ENCODE data around the gene ATAD5.
A peak's percentile ranks its signal among the peaks of the same experiment; 100 is the strongest.
"Not testable (repeated sequence)": the region's sequence is repeated elsewhere in the genome, so short reads cannot be mapped to it uniquely, and the experiment has no call there.

Gene ATAD5

DNA sequence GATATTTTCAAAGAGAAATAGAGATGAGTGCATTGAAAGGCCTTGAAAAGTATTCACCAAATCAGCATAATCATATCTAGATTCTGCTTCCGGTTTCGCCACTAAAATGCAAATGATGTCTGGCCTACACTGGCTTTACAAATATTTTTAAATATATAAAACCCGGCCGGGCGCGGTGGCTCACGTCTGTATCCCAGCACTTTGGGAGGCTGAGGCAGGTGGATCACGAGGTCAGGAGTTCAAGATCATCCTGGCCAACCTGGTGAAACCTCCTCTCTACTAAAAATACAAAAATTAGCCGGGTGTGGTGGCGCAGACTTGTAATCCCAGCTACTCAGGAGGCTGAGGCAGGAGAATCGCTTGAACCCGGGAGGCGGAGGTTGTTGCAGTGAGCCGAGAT is 8.8 kb upstream of the ATAD5 start:
- DNase-seq: not testable (repeated sequence)

DNA sequence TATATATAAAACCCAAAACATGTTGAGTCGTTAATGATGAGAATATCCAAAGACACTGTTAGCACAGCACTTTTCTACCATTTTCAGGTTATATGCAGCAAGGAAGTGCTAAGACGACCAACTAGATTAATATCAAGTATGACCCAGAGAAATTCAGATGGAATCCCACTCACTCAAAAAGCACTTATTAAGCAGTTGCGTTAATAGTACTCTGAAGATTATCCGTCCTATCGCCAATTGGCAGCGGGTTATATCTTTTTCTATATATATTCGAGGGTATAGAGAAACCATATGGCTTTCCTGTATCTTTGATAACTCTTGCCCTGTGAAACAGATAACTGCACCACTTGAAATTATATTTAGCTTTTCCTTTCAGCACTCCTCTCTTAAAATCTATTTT is 8.3 kb upstream of the ATAD5 start:
- DNase-seq: no peak

DNA sequence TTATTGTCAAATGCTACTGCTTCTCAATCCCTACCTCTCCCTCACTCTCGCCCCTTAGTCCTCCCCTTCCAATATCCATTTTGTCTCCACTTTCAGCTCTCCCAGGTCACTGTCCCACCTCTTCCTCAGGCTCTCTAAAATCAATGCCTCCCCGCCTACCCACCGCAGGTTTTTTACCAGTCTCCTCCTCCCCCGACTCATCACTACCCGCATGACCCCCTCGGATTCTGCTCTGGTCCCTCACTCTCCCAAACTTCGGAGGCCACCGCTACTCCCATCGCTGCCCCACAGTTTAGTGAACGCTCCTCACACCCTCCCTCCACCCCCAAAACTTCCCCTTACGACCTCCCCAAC is 7.8 kb upstream of the ATAD5 start:
- no peak for DNase-seq

DNA sequence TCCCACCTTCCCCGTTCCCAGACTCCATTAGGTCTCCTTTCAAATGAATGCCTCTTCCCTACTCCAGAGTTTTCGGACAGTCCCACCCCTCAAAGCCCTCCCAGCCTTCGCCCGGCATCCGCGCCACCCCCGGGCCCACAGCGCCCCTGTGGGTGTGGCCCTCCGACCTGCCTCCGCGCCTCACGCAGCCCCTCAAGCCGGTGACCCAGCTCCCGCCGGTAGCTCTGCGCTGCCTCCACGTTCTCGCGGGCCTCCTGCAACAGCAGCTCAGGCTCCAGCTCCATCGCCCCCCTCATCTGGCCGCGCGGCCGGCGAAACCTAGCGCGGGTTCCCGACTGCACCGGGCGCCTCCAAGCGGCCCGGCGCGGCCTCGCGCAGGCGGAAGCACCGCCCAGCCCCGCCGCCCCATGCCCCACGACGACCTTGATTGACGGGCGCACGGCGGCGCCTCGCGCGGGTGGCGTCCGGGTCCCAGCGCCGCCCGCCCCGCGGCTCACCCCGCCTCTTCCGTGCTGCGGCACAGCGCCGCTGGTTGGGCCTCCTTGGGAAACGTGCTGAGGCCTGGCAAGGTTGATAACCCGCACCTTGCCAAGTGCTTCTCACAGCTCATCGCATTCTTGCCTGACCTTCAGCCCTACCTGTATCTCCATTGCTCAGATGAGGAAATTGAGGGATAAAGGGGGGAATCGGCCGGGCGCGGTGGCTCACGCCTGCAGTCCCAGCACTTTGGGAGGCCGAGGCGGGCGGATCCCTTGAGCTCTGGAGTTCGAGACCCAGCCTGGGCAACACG is 7.2 kb upstream of the ATAD5 start, which contains the start of gene CRLF3:
Gene CRLF3, minus strand, starts transcription at position 337 of the 790 bp plus-strand sequence. Its CDS starts 41 bp downstream, at position 296.
- DNase-seq: peak; percentile 75 to 89

DNA sequence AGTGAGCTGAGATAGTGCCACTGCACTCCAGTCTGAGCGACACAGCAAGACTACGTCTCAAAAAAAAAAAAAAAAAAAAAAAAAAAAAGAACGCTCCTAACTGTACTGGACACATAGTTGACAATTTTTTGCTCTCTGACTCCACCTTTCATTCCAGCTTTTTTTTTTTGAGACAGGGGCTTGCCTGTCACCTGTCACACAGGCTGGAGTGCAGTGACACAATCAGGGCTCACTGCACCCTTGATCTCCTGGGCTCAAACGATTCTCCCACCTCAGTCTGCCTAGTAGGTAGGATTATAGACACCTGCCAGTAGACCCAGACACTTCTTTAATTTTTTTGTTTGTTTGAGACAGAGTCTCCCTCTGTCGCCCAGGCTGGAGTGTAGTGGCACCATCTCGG is 4.7 kb upstream of the ATAD5 start:
- no peak for DNase-seq

DNA sequence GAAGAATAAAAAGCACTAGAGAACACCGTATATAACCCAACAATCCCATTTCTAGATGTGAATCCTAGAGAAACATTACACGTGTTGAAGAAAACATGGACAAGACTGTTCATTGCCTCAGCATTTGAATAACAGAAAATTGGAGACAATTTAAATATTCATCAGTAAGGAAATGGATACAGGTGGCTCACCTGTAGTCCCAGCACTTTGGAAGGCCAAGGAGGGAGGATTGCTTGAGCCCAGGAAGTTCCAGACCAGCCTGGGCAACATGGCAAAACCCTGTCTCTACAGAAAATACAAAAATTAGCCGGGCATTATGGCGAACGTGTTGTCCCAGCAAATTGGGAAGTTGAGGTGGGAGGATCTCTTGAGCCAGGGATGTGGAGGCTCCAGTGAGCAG is 2.7 kb upstream of the ATAD5 start:
- no peak for DNase-seq

DNA sequence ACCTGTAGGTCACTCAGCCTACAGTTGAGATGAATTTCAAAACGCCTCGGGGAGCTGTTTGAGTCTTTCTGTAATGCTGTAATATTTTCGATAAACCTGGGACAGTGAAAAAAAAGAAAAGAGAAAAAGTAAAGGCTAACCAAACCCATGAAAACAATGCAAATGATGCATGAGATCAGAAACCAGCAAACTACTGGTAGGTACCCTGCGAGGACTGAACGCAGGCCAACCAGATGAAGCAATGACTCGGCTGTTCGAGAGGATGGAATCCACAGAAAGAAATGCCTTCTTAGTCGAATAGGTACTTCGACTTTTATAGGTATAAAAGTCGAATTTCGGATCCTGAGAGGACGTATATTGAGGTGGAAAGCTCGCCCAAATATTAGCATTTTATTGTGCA is 509 bp upstream of the ATAD5 start:
- DNase-seq: no peak

DNA sequence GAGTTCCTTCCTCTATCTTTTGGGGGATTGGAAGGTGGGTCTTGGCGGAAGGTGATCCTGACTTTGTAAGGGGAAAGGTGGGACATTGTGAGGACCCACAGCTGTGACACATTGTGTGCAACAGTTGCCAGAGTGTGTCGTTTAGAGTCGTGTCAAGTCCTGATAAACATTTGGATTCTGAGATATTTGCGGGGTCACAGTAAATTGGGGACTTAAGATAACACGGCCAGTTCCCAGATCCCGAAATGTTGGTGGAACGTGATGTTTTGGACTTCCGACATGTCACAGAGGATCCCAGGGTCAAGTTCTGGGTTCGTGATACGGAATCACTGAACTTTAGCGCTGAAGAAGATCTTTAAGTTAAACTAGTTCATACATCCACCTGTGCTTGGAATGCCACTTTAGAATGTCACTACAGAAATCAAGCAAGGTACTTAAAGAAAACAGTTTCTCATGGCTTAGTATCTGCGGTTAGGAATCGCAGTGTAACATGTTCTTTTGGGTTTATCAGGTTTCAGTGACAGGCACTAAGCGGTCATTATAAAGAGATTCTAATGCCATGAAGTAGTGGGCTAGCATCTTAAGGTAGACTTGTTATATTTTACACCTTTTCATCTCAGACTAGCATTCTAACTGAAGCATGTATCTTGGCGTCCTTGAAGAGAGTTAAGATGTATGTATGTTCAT is 815 bp downstream of the ATAD5 start:
- no peak for DNase-seq

DNA sequence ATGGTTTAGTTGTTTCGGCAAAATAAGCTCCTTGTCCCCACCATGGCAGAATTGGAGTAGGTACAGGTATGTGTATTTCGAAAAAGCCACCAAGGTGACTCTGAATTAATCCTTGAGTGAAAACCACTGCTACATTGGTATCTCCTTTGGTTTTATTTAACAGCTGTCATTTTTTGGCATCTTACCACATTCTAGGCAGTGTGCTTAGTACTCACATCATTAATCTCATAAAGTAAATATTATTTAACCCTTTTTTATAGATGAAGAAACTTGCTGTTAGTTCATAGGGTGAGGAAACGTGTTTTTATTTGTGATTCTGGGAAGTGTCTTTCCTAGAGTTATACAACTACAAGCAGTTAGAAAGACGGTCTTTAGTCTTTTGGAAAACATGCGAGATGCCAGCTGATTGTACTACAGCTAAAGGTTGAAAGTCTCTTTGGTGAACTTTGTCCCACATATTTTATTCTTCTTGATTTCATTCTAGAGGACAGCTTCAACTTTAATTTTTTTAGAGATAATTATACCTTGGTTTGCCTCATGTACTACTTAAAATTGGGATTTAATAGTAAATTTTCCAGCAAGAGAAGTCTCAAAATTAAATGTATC is 6.5 kb downstream of the ATAD5 start:
- DNase-seq: no peak

DNA sequence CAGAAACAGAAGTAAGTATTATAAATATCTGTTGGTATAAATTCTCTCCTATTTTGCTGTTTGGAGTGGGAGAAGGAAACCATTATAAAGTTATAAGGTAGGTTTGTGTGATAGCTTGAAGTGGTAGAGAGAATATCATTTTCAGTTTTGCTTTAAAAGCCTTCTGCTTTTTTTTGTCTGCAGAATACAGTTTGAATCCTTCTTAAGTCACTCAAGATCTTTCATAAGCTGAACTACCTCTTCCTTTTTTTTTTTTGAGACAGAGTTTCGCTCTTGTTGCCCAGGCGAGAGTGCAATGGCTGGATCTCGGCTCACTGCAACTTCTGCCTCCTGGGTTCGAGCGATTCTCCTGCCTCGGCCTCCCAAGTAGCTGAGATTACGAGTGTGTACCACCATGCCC is 9.0 kb downstream of the ATAD5 start:
- no peak for DNase-seq

DNA sequence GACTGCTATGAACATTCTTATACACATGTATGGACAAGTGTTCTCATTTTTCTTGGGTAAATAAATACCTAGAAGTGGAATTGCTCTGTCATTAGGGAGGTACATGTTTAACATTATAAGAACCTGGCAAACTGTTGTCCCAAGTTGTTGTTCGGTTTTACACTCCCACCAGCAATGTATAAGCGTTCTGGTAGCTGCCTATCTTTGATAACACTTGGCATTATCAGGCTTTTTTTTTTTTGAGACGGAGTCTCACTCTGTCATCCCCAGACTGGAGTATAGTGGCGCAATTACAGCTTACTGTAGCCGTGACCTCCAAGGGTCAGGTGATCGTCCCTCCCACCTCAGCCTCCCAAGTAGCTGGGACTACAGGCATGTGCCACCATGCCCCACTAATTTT is 16.3 kb downstream of the ATAD5 start:
- DNase-seq: no peak

DNA sequence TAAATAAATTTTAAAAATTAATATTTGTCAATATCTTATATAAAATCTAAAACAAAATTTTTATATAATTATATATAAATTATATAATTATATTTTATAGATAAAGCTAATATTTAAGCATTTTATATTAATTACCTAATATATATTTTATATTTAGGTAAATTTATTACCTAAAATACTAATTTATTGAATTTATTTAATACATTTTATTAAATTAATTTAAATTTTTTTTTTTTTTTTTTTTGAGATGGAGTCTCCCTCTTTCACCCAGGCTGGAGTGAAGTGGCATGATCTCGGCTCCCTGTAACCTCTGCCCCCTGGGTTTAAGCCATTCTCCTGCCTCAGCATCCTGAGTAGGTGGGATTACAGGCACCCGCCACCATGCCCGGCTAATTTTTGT is 22.4 kb downstream of the ATAD5 start:
- no peak for DNase-seq

DNA sequence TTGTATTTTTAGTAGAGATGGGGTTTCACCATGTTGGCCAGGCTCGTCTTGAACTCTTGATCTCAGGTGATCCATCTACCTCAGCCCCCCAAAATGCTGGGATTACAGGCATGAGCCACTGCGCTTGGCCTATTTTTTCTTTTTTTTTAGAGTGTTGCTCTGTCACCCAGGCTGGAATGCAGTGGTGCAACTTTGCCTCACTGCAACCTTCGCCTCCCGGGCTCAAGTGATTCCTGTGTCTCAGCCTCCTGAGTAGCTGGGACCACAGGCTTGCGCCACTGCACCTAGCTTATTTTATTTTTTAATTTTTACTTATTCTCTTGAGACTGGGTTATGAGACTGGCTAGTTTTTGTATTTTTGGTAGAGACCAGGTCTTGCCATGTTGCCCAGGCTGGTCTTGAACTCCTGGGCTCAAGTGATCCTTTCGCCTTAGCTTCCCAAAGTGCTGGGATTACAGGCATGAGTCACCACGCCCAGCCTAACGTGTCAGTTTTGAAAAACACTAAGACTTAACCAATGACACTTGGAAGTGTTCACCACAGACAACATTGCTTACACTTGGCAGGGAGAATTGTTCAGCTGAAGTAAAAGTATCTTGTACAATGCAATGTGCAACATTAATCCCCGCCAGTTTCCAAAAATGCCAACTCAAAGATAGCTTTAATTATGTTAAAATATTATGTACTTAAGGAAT is 26.9 kb downstream of the ATAD5 start:
- DNase-seq: no peak

DNA sequence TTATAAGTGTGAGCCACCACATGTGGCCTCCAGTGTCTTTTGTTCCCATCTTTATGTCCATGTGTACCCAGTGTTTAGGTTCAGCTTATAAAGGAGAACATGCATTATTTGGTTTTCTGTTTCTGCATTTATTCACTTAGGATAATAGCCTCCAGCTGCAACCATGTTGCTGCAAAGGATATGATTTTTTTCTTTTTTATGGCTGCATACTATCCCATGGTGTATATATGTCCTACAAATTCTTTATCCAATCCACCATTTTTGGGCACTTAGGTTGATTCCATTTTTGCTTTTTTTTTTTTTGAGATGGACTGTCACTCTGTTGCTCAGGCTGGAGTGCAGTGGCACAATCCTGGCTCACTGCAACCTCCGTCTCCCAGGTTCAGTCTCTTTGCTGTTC is 32.9 kb downstream of the ATAD5 start:
- DNase-seq: no peak

DNA sequence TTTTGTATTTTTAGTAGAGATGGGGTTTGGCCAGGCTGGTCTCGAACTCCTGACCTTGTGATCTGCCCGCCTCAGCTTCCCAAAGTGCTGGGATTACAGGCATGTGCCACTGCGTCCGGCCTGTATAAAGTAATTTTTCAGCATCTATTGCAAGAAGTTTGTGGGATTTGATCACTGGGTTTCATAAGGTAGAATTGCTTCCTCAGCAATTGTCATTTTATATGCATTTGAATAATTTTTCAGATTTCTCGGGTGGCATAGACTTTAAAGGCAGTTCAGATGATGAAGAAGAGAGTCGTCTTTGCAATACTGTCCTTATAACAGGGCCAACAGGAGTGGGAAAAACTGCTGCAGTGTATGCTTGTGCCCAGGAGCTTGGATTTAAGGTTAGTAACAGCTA is 37.2 kb downstream of the ATAD5 start:
- no peak for DNase-seq

DNA sequence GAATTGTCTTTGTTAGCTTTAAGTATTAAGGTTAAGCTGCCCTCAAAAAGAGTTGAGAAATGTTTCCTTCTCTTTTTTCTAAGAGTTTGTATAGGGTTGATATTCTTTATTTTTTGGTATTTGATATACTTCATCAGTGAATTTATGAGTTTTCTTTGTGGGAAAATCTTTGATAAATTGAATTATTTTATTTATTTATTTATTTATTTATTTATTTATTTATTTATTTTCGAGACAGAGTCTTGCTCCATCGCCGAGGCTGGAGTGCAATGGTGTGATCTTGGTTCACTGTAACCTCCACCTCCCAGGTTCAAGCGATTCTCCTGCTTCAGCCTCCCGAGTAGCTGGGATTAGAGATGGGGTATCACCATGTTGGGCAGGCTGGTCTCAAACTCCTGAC is 54.4 kb downstream of the ATAD5 start:
- no peak for DNase-seq

DNA sequence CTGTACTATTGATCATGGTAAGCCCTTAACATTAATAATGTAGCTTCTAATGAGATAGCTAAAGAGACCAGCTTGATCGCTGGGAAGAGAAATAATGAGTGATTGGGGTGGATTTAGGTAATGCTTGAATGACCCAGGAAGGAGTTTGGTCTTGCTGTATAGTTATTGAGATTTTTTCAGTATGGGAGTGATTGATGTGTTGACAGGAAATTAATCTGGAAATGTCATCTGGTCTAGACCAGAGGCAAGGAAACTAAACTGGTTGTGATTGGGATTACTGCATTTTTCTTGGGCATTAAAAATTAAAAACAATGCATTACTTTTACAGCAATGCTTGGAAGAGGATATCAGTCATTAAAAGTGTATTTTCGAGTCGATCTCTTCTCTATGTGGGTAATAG is 62.5 kb downstream of the ATAD5 start:
- DNase-seq: no peak

DNA sequence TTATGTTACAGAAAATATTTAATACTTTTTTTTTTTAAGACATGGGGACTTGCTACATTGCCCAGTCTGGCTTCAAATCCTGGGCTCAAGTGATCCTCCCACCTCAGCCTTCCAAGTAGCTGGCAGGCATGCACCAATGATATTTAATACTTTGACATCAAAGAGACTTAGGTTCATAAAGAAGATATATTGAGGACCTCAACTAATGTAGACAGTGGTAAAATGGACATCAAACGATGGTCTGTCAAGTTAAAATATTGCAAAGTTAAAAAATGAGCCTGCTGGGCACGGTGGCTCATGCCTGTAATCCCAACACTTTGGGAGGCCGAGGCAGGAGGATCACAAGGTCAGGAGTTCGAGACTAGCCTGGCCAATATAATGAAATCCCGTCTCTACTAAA is 65.5 kb downstream of the ATAD5 start:
- DNase-seq: no peak

DNA sequence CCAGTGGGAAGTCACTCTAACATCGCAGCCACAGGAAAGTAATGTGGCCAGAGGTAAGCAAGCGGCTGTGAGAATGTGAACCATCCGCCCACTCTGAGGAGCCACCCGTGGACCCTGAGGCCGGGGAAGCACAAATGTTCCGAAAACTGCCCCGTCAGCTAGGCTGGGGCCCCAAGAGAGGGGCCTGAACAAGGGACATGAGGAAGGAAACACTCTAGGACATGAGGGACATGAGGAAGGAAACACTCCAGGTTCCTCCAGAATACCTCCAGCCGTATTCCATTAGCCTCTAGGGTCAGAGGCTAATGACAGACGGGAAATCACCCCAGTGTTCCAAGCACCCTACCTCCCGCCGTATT is 74.0 kb downstream of the ATAD5 start:
- no peak for DNase-seq

DNA sequence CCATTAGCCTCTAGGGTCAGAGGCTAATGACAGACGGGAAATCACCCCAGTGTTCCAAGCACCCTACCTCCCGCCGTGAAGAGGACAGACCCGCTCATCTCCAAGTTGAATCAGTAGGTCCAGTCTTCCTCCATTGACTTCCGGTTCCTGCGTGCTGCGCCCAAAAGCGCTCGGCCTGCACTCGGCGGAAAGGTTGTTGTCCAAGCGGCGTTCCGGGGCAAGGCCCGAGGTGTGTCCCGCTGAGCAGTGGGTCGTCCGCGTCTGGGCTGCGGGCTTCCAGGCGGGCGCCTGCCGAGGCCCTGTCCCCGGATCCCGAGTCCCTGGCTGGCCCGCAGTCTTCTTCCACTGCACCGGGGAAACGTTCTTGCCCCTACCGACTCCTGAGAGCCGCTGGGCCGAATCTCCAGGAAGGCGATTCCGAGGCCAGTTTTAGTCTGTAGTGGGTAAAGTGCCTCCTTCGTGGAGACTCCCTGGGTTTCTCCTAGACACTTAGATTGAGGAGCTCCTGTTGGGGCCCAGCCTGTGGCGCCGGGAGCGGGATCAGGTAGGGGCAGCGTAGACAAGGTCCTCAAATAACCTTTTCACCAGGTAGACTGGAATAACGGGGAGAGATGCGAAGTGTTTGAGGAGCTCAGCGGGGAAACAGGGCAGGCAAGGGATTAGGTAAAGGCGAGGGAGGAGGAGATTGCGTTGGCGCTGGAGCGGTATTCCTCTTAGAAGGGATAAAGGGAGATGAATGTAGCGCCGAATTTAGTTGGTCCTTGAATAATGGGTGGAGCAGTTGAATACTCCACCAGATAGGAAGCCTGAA is 74.5 kb downstream of the ATAD5 start, which contains the start of gene TEFM:
Gene TEFM, minus strand, starts transcription at position 138 of the 811 bp plus-strand sequence. Its CDS starts 40 bp downstream, at position 98.
- peak; percentile 75 to 89 for DNase-seq

DNA sequence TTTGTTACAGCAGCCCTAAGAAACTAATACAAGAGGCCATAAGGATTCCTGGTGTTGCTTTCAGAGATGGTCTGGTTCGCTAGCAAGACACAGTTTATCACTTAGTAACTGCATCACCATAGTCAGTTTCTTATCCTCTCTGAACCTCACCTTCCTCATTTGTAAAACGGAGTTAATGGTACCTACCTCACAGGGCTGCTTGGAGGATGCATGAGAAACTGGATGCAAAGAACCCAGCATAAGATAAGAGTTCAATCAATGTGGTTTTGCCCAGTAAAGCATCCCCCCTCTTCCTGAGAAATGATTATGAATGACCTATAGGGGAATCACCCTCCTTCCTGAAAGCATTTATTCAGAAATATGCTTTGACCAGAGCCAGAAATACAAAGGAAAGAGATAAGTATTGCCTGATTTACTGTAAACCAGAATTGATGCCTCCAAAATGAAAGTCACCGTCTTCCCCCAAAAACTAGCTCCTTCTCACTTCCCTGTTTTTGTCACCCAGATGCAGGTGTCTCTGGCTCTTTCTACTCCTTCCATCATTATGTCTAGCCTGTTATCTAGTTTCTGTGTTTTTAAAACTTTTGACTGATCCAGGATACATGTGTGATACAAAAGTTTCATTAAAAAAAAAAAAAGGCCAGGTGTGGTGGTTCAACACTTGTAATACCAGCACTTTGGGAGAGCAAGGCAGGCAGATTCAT is 77.1 kb downstream of the ATAD5 start:
- DNase-seq: no peak

DNA sequence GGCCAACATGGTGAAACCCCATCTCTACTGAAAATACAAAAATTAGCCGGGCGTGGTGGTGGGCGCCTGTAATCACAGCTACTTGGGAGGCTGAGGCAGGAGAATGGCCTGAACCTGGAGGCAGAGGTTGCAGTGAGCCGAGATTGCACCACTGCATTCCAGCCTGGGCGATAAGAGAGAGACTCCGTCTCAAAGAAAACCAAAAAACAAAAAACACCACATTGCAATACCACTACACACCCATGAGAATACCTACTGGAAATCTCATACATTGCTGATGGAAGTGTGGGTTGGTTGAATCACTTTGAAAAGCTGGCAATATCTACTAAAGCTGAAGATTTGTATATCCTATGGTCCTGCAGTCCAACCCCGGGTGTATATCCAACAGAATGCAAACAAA is 78.4 kb downstream of the ATAD5 start:
- DNase-seq: not testable (repeated sequence)
